Measurements from ENCODE around the gene ZNF664. TPM values are rescaled to one million over a fixed set of nuclear protein-coding genes. Genes with fewer than 3 reads are reported as not detected.

Gene ZNF664
- total RNA-seq, 2 experiments from 2014 or later = 41.3 to 46.6 TPM

DNA sequence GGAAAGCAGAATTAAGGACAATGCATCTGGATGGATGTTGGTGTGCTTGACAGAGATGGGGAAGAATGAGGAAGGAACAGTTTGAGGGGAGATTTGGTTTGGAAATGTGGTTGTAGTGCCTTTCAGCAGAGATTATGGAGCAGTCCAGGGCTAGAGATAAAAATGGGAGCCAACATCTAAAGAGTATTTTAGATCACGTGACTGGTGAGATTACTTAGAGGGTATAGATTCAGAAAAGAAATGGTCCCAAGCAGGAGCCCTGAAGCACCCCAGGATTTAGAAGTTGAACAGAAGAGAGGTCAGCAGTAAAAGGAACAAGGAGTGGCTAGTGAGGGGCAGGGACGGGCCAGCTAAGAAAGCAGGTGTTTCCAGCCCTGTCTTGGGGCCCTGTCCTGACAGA, 29.6 kb downstream of the ZNF664 start:
- no peak for DNase-seq
- POLR2A ChIA-PET = no interaction called here
- Mint-ChIP-seq H3K9me3 (no peaks in the 10 kb centered on the region), H3K4me3 (no peak overlapping the region), H3K36me3 (ENCODE audit: low read depth) (peaks cover 7% of the 10 kb centered on the region), H3K27ac (no peak overlapping the region), H3K4me1 (peaks cover 22% of the 10 kb centered on the region), H3K27me3 (no peaks in the 10 kb centered on the region)
- CTCF ChIA-PET = interaction anchor here (1.7 kb wide), 1 partner anchor 11 kb away, joined by 3 read pairs; no protein-coding TSS in a partner anchor

DNA sequence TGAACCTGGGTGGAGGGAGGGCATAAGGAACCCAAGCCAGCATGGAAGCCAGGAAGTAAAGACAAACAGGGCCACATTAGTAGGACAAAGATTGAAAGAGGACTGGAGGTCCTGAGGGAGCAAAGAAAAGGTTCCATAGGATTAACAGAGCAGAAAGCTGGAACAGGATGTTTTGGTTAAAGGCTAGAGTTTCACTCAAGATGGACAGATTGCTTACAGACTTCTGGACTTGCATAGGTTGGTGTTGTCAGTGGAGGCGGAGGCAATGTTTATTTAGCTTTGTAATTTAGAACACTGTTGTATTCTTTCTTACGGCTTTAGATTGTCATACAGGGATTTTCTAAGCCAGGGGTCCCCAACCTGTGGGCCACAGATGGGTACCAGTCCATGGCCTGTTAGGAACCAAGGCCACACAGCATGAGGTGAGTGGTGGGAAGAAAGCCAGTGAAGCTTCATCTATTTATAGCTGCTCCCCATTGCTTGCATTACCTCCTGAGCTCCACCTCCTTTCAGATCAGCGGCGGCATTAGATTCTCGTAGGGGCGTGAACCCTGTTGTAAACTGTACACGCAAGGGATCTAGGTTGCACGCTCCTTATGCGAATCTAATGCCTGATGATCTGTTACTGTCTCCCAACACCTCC, 31.3 kb downstream of the ZNF664 start:
- DNase-seq = no peak
- Mint-ChIP-seq H3K4me3 (no peak overlapping the region), H3K4me1 (peaks cover 31% of the 10 kb centered on the region), H3K27me3 (no peaks in the 10 kb centered on the region), H3K9me3 (no peaks in the 10 kb centered on the region), H3K27ac (no peak overlapping the region), H3K36me3 (ENCODE audit: low read depth) (peaks cover 10% of the 10 kb centered on the region)
- POLR2A ChIA-PET = interaction anchor here (0.6 kb wide), 1 partner anchor 40 kb away, joined by 3 read pairs; no protein-coding TSS in a partner anchor
- CTCF ChIA-PET = interaction anchor here (0.8 to 1.4 kb wide), 6 partner anchors 8 to 42 kb away, joined by 3 to 4 read pairs (median 3); no protein-coding TSS in a partner anchor

DNA sequence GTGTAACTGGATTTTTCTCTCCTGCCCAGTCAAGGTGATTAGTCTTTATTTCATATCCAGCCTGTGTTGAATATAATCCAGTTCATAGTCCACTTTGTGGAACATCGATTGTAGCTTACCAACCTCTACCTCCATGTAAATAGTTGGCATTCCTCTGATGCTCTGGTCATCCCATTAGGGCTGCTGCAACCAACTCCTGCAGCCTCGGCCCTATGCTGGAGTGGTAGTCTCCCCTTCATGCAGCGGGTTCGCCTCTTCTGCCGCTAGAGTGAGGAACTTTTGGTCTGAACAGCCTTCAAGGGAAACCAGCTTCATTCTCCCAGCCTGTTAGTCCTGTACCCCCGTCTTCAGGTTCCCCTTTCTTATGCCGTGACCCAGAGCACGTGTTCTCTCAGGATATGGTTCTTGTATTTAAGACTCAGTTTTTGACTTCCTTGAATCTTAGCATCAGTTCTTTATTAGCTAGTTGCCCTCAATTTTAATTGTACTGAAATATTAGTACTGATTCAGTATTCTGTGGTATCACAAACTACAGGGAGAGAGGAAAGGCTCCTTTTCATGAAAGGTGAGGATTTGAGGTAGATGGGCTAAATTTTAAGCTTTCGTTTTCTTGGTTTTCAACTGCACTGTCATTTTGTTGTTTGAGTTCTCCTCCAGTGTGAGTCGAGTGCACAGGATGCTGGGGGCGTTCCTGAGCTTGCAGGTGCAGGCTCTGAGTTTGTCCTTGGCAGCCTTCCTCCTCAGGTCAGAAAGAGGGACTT, 33.2 kb downstream of the ZNF664 start:
- ChIA-PET CTCF (interaction anchor here (0.6 to 1.4 kb wide), 3 partner anchors 10 to 23 kb away, joined by 3 read pairs; no protein-coding TSS in a partner anchor), POLR2A (no interaction called here)
- H3K4me3 Mint-ChIP-seq = peak overlapping the region; percentile 47
- no peaks in the 10 kb centered on the region for H3K27me3 Mint-ChIP-seq
- DNase-seq = peak; percentile 58
- peaks cover 38% of the 10 kb centered on the region for H3K4me1 Mint-ChIP-seq
- peak overlapping the region; percentile 88 for H3K27ac Mint-ChIP-seq
- no peaks in the 10 kb centered on the region for H3K9me3 Mint-ChIP-seq
- H3K36me3 Mint-ChIP-seq (ENCODE audit: low read depth) = peaks cover 15% of the 10 kb centered on the region

DNA sequence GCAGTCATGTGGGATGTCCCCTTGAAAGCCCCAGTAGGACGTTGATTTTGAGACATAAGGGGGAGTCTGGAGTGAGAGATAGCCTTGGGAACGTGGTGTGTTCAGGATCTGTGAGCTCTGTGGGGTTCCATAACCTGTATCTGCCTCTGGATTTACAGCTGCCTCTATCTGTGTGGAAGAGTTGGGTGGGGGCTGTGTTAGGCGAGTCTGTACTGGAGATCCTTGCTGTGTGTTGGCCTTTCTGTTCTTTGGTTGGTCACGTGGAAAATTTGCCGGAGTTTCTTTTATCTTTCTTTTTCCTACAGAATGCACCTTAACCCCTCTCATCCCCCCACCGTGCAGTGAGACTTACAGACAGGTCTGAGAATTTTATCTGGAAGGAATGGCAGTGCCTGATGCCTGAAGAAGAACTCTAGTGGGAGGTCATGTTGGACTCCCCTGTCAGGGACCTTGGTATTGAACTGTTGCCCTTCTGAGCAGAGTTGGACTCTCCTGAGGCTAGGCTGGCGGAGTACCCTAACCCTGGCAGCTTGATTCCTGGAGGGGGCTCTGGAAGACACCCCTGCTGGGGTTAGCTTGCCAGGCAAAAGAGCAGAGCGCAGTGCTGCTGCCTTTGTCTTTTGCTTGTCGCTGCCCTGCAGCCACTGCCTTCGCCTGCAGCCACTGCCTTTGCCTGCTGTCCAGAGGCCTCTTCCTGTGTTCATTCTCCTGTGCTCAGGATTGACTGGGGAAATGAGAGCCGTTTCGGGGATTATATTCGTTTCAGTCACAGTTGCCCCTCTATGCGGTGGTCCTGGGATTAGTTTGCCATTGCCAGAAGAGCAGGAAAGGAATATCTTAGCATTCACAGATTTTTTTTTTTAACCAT, 34.1 kb downstream of the ZNF664 start:
- ChIA-PET CTCF (interaction anchor here (0.6 to 1.1 kb wide), 3 partner anchors 11 to 19 kb away, joined by 3 read pairs; no protein-coding TSS in a partner anchor), POLR2A (no interaction called here)
- no peaks in the 10 kb centered on the region for H3K27me3 Mint-ChIP-seq
- no peaks in the 10 kb centered on the region for H3K9me3 Mint-ChIP-seq
- peak overlapping the region; percentile 88 for H3K27ac Mint-ChIP-seq
- no peak for DNase-seq
- H3K4me1 Mint-ChIP-seq = peaks cover 38% of the 10 kb centered on the region
- peak overlapping the region; percentile 47 for H3K4me3 Mint-ChIP-seq
- H3K36me3 Mint-ChIP-seq (ENCODE audit: low read depth) = peaks cover 21% of the 10 kb centered on the region

DNA sequence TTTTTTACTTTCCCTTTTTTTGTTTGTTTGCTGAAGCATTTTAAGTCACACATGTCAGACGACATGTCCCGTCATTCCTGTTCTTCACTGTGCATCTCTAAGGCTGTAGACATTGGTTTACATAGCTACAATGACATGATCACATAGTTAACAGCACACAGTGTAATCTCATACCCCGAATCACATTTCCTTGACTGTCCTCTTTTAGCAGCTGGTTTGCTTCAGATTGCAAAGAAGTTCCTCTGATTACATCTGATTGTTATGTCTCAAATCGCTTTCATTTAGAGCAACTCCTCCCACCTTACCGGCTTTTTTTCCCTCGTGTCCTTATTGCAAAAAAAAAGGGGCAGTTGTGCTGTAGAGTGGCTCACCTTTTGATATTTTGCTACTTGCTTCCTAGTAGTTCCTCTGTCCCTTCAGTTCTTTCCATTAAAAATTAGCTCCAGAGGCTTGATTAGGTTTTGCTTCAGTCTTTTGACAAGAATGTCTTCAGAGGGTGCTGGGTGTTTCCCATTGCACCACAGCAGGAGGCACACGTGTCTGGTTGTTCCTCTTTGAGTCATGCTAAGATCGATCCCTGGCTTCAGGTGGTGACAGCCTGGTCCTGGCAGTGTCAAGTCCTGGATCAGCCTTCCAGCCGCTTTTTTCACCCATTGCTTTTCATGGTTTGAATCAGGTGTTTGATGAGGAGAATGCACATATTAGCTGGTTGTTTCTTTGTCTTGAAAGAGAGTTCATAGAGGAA, 35.0 kb downstream of the ZNF664 start:
- peak; percentile 9 for DNase-seq
- ChIA-PET CTCF (no interaction called here), POLR2A (no interaction called here)
- Mint-ChIP-seq H3K36me3 (ENCODE audit: low read depth) (peaks cover 29% of the 10 kb centered on the region), H3K27ac (peak overlapping the region; percentile 68), H3K27me3 (no peaks in the 10 kb centered on the region), H3K4me1 (peaks cover 38% of the 10 kb centered on the region), H3K4me3 (no peak overlapping the region), H3K9me3 (no peaks in the 10 kb centered on the region)

DNA sequence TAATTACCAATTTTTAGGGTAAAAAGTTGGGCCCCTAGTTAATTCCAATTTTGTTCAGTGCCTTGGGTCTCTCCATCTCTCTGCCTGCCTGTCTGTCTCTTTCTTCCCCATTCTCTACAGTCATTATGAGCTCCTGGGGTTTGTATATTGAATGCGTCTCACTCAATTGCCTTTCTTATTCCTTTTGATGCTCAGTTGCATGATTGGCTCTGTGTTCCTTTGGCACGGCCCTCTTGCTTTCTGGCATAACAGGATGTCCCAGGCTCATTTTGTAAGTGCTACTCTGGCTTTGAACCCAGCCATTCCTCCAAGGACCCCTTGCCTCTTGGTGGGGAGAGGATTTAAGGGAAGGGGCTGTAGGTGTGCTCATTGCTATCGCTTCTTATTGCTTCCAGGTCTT, 35.6 kb downstream of the ZNF664 start:
- no peak overlapping the region for H3K27ac Mint-ChIP-seq
- H3K4me1 Mint-ChIP-seq = peaks cover 38% of the 10 kb centered on the region
- ChIA-PET CTCF (no interaction called here), POLR2A (no interaction called here)
- DNase-seq = no peak
- peaks cover 34% of the 10 kb centered on the region for H3K36me3 Mint-ChIP-seq (ENCODE audit: low read depth)
- no peaks in the 10 kb centered on the region for H3K27me3 Mint-ChIP-seq
- no peak overlapping the region for H3K4me3 Mint-ChIP-seq
- no peaks in the 10 kb centered on the region for H3K9me3 Mint-ChIP-seq

DNA sequence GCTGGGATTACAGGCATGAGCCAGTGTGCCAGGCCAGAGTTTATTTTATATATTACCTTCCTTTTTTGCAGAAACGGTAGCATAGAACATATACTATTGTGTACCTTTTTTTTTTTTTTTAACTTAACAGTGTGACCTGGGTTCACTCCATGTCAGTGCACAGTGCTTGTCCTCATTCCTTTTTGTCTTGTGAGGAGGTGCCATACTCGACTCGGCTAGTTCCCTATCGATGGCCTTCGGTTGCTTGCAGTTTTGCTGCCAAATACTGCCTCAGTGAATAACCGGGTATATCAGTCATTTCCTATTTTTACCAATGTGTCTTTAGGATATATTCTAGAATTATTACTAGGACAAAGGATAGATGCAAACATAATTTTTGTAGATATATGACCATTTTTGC, 36.8 kb downstream of the ZNF664 start:
- CTCF ChIA-PET = no interaction called here
- Mint-ChIP-seq H3K27me3 (no peaks in the 10 kb centered on the region), H3K4me3 (no peak overlapping the region), H3K27ac (no peak overlapping the region), H3K36me3 (ENCODE audit: low read depth) (peaks cover 38% of the 10 kb centered on the region), H3K9me3 (no peaks in the 10 kb centered on the region), H3K4me1 (peaks cover 38% of the 10 kb centered on the region)
- POLR2A ChIA-PET = no interaction called here
- no peak for DNase-seq

DNA sequence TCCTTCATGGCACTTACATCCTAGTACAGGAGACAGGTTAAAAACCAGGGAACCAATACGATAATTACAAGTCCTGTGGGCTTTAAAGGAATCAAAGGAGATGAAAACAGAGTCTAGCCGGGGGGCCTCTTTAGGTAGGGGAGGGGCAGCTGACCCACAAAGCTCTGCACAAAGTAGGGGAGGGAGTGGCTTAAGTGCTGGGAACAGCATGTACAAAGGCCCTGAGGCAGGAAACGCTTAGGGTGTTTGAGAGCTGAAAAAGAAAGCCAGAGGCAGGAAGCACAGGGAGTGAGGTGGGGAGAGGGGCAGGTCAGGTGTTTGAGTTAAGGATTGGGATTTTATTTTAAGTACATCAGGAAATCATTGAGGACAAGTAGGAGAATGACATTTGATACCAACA, 37.7 kb downstream of the ZNF664 start:
- CTCF ChIA-PET = interaction anchor here (0.7 kb wide), 1 partner anchor 22 kb away, joined by 3 read pairs; no protein-coding TSS in a partner anchor
- Mint-ChIP-seq H3K27ac (no peak overlapping the region), H3K9me3 (no peaks in the 10 kb centered on the region), H3K36me3 (ENCODE audit: low read depth) (peaks cover 36% of the 10 kb centered on the region), H3K4me3 (no peak overlapping the region), H3K4me1 (peaks cover 35% of the 10 kb centered on the region), H3K27me3 (no peaks in the 10 kb centered on the region)
- POLR2A ChIA-PET = no interaction called here
- DNase-seq = no peak

DNA sequence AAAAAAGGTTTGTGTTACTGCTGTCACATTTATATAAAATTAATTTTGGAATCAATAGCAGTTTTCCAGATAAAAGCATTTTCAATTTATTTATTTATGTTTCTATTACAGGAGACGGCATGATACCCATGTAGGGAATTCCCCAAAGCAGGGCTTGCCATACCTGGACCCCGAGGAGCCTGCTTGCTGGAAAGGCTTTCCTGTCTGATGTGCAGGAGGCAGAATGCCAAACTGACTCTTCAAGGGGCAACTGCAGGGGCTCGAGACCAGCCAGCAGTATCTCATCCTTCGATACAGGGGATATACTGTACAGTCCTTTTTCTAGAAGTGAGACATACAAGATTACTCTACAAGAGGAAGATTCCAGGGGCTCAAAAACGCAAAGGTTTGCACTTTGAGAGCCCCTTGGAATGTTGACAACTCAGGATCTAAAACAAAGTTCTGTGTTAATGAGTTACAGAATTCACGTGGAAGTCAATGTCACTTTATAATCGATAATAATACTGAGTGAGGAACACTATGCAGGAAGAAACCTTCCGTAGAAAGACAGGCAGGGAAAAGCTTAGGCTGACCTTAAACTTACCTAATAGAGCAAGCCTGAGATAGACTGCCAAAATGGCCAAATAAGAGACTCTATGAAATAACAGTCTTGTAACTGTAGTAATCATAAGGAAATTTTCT, 38.6 kb downstream of the ZNF664 start:
- ChIA-PET POLR2A (no interaction called here), CTCF (no interaction called here)
- no peak for DNase-seq
- H3K27ac Mint-ChIP-seq = no peak overlapping the region
- H3K4me3 Mint-ChIP-seq = no peak overlapping the region
- H3K9me3 Mint-ChIP-seq = no peaks in the 10 kb centered on the region
- H3K36me3 Mint-ChIP-seq (ENCODE audit: low read depth) = peaks cover 34% of the 10 kb centered on the region
- H3K4me1 Mint-ChIP-seq = peaks cover 27% of the 10 kb centered on the region
- H3K27me3 Mint-ChIP-seq = no peaks in the 10 kb centered on the region

DNA sequence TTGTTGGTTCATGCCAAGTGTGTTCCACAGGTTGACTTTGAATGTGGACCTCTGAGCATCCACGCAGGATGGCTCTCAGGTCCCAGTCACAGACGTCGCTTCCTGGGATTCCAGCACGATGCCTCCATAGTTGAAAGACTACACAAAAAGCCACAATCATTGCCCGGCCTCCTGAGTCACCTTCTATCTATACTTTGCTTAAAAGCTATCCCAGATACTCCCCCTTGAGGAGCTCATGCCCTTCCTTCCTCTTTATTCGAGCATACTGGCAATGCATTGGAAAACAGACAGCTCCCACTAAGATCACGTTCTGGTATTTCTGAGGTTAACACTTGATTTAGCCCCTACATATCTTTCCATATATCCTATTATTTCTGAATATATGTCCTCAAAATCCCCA, 40.1 kb downstream of the ZNF664 start:
- CTCF ChIA-PET = interaction anchor here (0.6 kb wide), 1 partner anchor 268 kb away, joined by 3 read pairs; no protein-coding TSS in a partner anchor
- no peaks in the 10 kb centered on the region for H3K27me3 Mint-ChIP-seq
- peaks cover 28% of the 10 kb centered on the region for H3K36me3 Mint-ChIP-seq (ENCODE audit: low read depth)
- H3K9me3 Mint-ChIP-seq = no peaks in the 10 kb centered on the region
- no peak for DNase-seq
- POLR2A ChIA-PET = no interaction called here
- no peak overlapping the region for H3K27ac Mint-ChIP-seq
- H3K4me3 Mint-ChIP-seq = no peak overlapping the region
- peaks cover 12% of the 10 kb centered on the region for H3K4me1 Mint-ChIP-seq

DNA sequence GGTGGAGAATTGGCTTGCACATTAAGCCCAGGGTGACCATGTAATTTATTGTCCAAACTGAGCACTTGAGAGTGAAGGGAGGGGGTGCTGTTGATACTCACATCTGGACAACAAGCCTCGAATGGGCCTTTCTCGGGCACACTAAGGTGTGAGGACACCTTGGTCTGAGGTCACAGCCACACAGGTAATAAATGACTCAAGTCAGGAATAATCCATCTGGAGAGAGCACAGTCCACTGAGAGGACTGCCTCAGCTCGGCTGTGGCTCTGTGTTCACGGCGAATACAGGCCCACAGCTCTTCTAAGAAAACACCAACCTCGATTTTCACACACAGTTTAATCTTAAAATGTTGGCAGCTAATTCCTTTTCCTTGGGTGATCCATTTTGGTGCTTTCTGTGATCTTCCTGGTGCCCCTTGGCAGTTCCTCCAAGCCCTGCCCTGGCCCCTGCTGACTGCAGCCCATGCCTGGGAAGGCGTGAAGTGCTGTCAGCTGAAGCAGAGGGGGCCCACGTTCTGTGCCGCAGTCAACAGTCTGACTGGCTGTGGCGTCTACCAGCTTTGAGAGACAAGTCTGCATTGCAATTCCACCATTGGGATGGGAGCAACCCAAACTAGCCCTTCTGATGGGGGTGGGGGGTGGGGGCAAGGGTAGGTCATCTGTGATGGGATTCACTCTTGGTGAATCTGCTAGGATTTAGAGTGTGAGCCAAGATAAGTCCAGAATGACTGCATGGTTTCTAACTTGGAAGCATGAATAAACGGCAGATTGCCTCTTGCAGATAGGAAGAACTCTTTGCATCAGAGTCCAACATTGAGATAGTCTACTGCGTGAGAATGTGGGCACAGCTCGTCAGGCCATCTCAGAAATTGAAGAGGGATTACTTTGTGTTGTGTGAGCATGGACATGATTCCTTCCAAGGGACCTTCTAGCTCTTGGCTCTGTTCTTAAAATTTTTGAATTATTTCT, 42.8 kb downstream of the ZNF664 start:
- no peak for DNase-seq
- Mint-ChIP-seq H3K4me3 (no peak overlapping the region), H3K4me1 (peaks cover 2% of the 10 kb centered on the region), H3K36me3 (ENCODE audit: low read depth) (peaks cover 25% of the 10 kb centered on the region), H3K27ac (no peak overlapping the region), H3K9me3 (no peaks in the 10 kb centered on the region), H3K27me3 (no peaks in the 10 kb centered on the region)
- ChIA-PET CTCF (interaction anchor here (0.7 to 1.6 kb wide), 3 partner anchors 8 to 182 kb away, joined by 3 to 4 read pairs (median 3); no protein-coding TSS in a partner anchor), POLR2A (no interaction called here)

All from activated CD4-positive, alpha-beta T cell treated with anti-CD3 and anti-CD28 coated beads, Interleukin-2, amount 10 ng/mL, durations not matched to agents 7 days and 5 days (primary cell).